ENCODE results near the gene CNOT4.
"Not testable (repeated sequence)": the region's sequence is repeated elsewhere in the genome, so short reads cannot be mapped to it uniquely, and the experiment has no call there.

Gene CNOT4

GRCh38 chr7:135512135-135512887 lies 2.4 kb upstream of the CNOT4 start:
- DNase-seq (ENCODE audit: low spot score) = peak; percentile 35

GRCh38 chr7:135510592-135511183 lies 786 bp upstream of the CNOT4 start:
- DNase-seq (ENCODE audit: low spot score) = no peak

- DNase-seq (ENCODE audit: low spot score) = peak; percentile 33
Observed at GRCh38 chr7:135509589-135509838, 388 bp downstream of the CNOT4 start.

GRCh38 chr7:135508883-135509588 lies 866 bp downstream of the CNOT4 start:
- DNase-seq (ENCODE audit: low spot score) = peak; percentile 28

GRCh38 chr7:135501402-135501801 lies 8.5 kb downstream of the CNOT4 start:
- no peak for DNase-seq (ENCODE audit: low spot score)

- no peak for DNase-seq (ENCODE audit: low spot score)
Observed at GRCh38 chr7:135499818-135500217, 10.1 kb downstream of the CNOT4 start.

GRCh38 chr7:135497161-135497560 lies 12.7 kb downstream of the CNOT4 start:
- DNase-seq (ENCODE audit: low spot score) = not testable (repeated sequence)

GRCh38 chr7:135493362-135493761 lies 16.5 kb downstream of the CNOT4 start:
- DNase-seq (ENCODE audit: low spot score) = no peak

GRCh38 chr7:135492151-135492550 lies 17.8 kb downstream of the CNOT4 start:
- no peak for DNase-seq (ENCODE audit: low spot score)

GRCh38 chr7:135490783-135491182 lies 19.1 kb downstream of the CNOT4 start:
- no peak for DNase-seq (ENCODE audit: low spot score)

- no peak for DNase-seq (ENCODE audit: low spot score)
Observed at GRCh38 chr7:135489791-135490190, 20.1 kb downstream of the CNOT4 start.

GRCh38 chr7:135486261-135486920 lies 23.5 kb downstream of the CNOT4 start:
- no peak for DNase-seq (ENCODE audit: low spot score)

- DNase-seq (ENCODE audit: low spot score) = no peak
Observed at GRCh38 chr7:135481598-135481979, 28.3 kb downstream of the CNOT4 start.

GRCh38 chr7:135480966-135481597 lies 28.8 kb downstream of the CNOT4 start:
- no peak for DNase-seq (ENCODE audit: low spot score)

GRCh38 chr7:135475521-135475920 lies 34.4 kb downstream of the CNOT4 start:
- no peak for DNase-seq (ENCODE audit: low spot score)

- DNase-seq (ENCODE audit: low spot score) = not testable (repeated sequence)
Observed at GRCh38 chr7:135469705-135470104, 40.2 kb downstream of the CNOT4 start.

GRCh38 chr7:135467207-135467711 lies 42.6 kb downstream of the CNOT4 start:
- DNase-seq (ENCODE audit: low spot score) = no peak

- DNase-seq (ENCODE audit: low spot score) = no peak
Observed at GRCh38 chr7:135466442-135467206, 43.3 kb downstream of the CNOT4 start.

GRCh38 chr7:135463908-135464307 lies 46.0 kb downstream of the CNOT4 start:
- no peak for DNase-seq (ENCODE audit: low spot score)

GRCh38 chr7:135459951-135460567 lies 49.8 kb downstream of the CNOT4 start:
- no peak for DNase-seq (ENCODE audit: low spot score)

GRCh38 chr7:135459076-135459475 lies 50.8 kb downstream of the CNOT4 start:
- DNase-seq (ENCODE audit: low spot score) = no peak

All from AG08396 (cell line).